GM12878 (cell line): ENCODE data around the gene OLAH. TPM values are rescaled to one million over a fixed set of nuclear protein-coding genes. Genes with fewer than 3 reads are reported as not detected.

Experiments
- EED ChIP-seq: sonication (generic); IDR thresholded peaks from 2 replicates; pipeline ENCODE4 v1.6.1; 2016; ENCODE audit warnings: antibody characterized with exemption, low read depth
- EGR1 ChIP-seq, 2 experiments: IDR thresholded peaks; 1 replicate in 1 of 2; 2 replicates in 1 of 2; pipeline ENCODE4 v1.6.1; 2011 to 2012; ENCODE audit warnings: low read depth in 2 of 2, low read length in 2 of 2, borderline replicate concordance in 1 of 2, mild to moderate bottlenecking in 1 of 2, moderate library complexity in 1 of 2
- FOXK2 ChIP-seq: fragments of 450-650 bp; IDR thresholded peaks from 2 replicates; pipeline ENCODE4 v1.6.1; 2017; ENCODE audit warnings: mild to moderate bottlenecking, moderate library complexity
- GATAD2B ChIP-seq: fragments of 450-650 bp; conservative IDR thresholded peaks from 2 replicates; pipeline ENCODE4 v1.6.1; 2017; ENCODE audit warnings: low read depth, mild to moderate bottlenecking, moderate library complexity
- IKZF1 ChIP-seq: fragments of 450-650 bp; conservative IDR thresholded peaks from 2 replicates; pipeline ENCODE4 v1.6.1; 2017; ENCODE audit warnings: antibody characterized with exemption, mild to moderate bottlenecking
- KDM1A ChIP-seq: fragments of 200-600 bp; sonication (generic); IDR thresholded peaks from 2 replicates; pipeline ENCODE4 v1.6.1; 2016; ENCODE audit warnings: borderline replicate concordance
- MEF2A ChIP-seq: IDR thresholded peaks from 2 replicates; pipeline ENCODE4 v1.6.1; 2011; ENCODE audit warnings: low read depth, mild to moderate bottlenecking, low read length, moderate library complexity; ENCODE audit not compliant: insufficient read depth
- MTA2 ChIP-seq: fragments of 450-650 bp; IDR thresholded peaks from 2 replicates; pipeline ENCODE4 v1.6.1; 2016; ENCODE audit warnings: low read depth, mild to moderate bottlenecking, moderate library complexity
- PBX3 ChIP-seq: IDR thresholded peaks from 2 replicates; pipeline ENCODE4 v1.6.1; 2011; ENCODE audit warnings: mild to moderate bottlenecking, low read depth, low read length, moderate library complexity; ENCODE audit not compliant: insufficient replicate concordance
- PML ChIP-seq: IDR thresholded peaks from 2 replicates; pipeline ENCODE4 v1.6.1; 2012; ENCODE audit warnings: low read length, inconsistent platforms
- POLR2AphosphoS2 ChIP-seq: IDR thresholded peaks from 2 replicates; pipeline ENCODE4 v1.6.1; 2011; ENCODE audit warnings: low read depth, mild to moderate bottlenecking, low read length, improper control_type of control experiment, moderate library complexity
- POLR2AphosphoS5 ChIP-seq: IDR thresholded peaks from 2 replicates; pipeline ENCODE4 v1.6.1; 2011; ENCODE audit warnings: mild to moderate bottlenecking, low read length, inconsistent platforms
- RAD21 ChIP-seq: IDR thresholded peaks from 2 replicates; pipeline ENCODE4 v1.6.1; 2011; ENCODE audit warnings: mild to moderate bottlenecking, low read depth, low read length, moderate library complexity; ENCODE audit not compliant: insufficient read depth
- RAD51 ChIP-seq: fragments of 450-650 bp; IDR thresholded peaks from 2 replicates; pipeline ENCODE4 v1.6.1; 2016; ENCODE audit warnings: moderate library complexity, mild to moderate bottlenecking, inconsistent platforms
- RB1 ChIP-seq: fragments of 450-650 bp; formaldehyde crosslinking; IDR thresholded peaks from 2 replicates; pipeline ENCODE4 v1.6.1; 2017; ENCODE audit warnings: mild to moderate bottlenecking, borderline replicate concordance
- RELA ChIP-seq: fragments of 450-650 bp; IDR thresholded peaks from 2 replicates; pipeline ENCODE4 v1.8.0; 2014; ENCODE audit warnings: borderline replicate concordance; ENCODE audit not compliant: partially characterized antibody
- RUNX3 ChIP-seq: IDR thresholded peaks from 2 replicates; pipeline ENCODE4 v1.6.1; 2012; ENCODE audit warnings: low read length, inconsistent platforms
- SIN3A ChIP-seq: IDR thresholded peaks from 2 replicates; pipeline ENCODE4 v1.6.1; 2012; ENCODE audit warnings: low read depth, low read length, improper control_type of control experiment
- SREBF2 ChIP-seq: IDR thresholded peaks from 2 replicates; pipeline ENCODE4 v1.6.1; 2012; ENCODE audit warnings: mild to moderate bottlenecking, low read length
- TARDBP ChIP-seq: IDR thresholded peaks from 2 replicates; pipeline ENCODE4 v1.6.1; 2016; ENCODE audit warnings: borderline replicate concordance
- ZNF592 ChIP-seq: fragments of 450-650 bp; IDR thresholded peaks from 2 replicates; pipeline ENCODE4 v1.6.1; 2017; ENCODE audit warnings: mild to moderate bottlenecking, moderate library complexity
- ZNF687 ChIP-seq: fragments of 450-650 bp; IDR thresholded peaks from 2 replicates; pipeline ENCODE4 v1.6.1; 2017; ENCODE audit warnings: mild to moderate bottlenecking, moderate library complexity
- polyA plus RNA-seq, 11 experiments: library from polyadenylated mRNA; depleted of rRNA in 4 of 11; unstranded in 6 of 11; stranded (reverse) in 5 of 11; fragments of >200 nt; fragmentation: Nextera tagmentation in 4 of 11; fragmentation: Illumina TruSeq in 1 of 11; extraction: Ambion mirVana in 4 of 11; extraction: Trizol in 1 of 11; gene quantifications; 1 replicate in 1 of 11; 2 replicates in 10 of 11; pipeline versions ENCODE4 v1.2.1 to v1.2.3, GENCODE V29; 2011 to 2016; ENCODE audit warnings: inconsistent platforms in 2 of 11, missing spikeins in 2 of 11, low read depth in 1 of 11
- total RNA-seq, 4 experiments: library from RNA; depleted of rRNA in 3 of 4; stranded (reverse); fragments of >200 nt in 3 of 4; fragmentation: Illumina TruSeq in 1 of 4; extraction: Trizol in 1 of 4; gene quantifications; 2 replicates each; pipeline versions ENCODE4 v1.2.1 to v1.2.3, GENCODE V29; 2013 to 2021

Gene OLAH
- total and polyA plus RNA-seq, 10 of the 15 experiments (the other 5 are each of a cell fraction or from before 2014, with no cell fraction given) = 0.10 to 1.4 (median 0.59) TPM; not detected in 1

- TF ChIP-seq ZNF592 (no peak), POLR2AphosphoS2 (peak; percentile 73; the same call in 1 of the 2 replicates), POLR2AphosphoS5 (peak; percentile 90), EED (no peak; the same call in 1 of the 2 replicates), MTA2 (no peak), GATAD2B (peak; percentile 94), SIN3A (peak; percentile 72), IKZF1 (peak; percentile 99), ZNF687 (peak; percentile 91), TARDBP (0 out of 2 replicates have a peak, but pooled peaks have one; percentile 38), RAD21 (0 out of 2 replicates have a peak, but pooled peaks have one; percentile 3), RELA (peak; percentile 8), KDM1A (no peak), RB1 (0 out of 2 replicates have a peak, but pooled peaks have one; percentile 19), FOXK2 (0 out of 2 replicates have a peak, but pooled peaks have one; percentile 48), RAD51 (no peak), SREBF2 (no peak), MEF2A (no peak), PBX3 (no peak), EGR1 (IDR thresholded peaks at IDR 0.05; ENCODE audit: borderline replicate concordance in 1 of 2, low read depth in 2 of 2, low read length in 2 of 2) (peak in 1 of 2 experiments; percentile 98; a peak in 2 of 3 replicates), RUNX3 (peak; percentile 35), PML (peak; percentile 91)
Observed at GRCh38 chr10:15097011-15097812, 53.5 kb downstream of the OLAH start, which contains the start of gene RPP38 (continued).
